Endothelial cell of umbilical vein (primary cell): Measurements from ENCODE around the gene MEIOB. TPM values are rescaled to one million over a fixed set of nuclear protein-coding genes. Genes with fewer than 3 reads are reported as not detected.

ENCODE experiments used
- BruUV-seq: library from RNA; stranded (reverse); fragments of 400-500 nt; replicated peaks from 2 replicates; lab custom pipeline; 2021; lab: Mats Ljungman, UMichigan
- CTCF ChIA-PET: fragments of 300-600, 350-600 bp; sonication (Branson Sonifier 250); formaldehyde crosslinking; loops from one replicate; lab custom pipeline; 2021; ENCODE audit warnings: antibody characterized with exemption, inconsistent platforms; lab: Charles Lee
- POLR2A ChIA-PET: fragments of 300-600, 350-600 bp; sonication (Branson Sonifier 250); formaldehyde crosslinking; loops from one replicate; lab custom pipeline; 2021; ENCODE audit warnings: antibody characterized with exemption, inconsistent platforms; lab: Charles Lee
- DNase-seq: peaks from one replicate; pipeline ENCODE4 v3.0.0-alpha.2; 2011; ENCODE audit warnings: low read depth, low spot score
- FAIRE-seq: peaks from 2 replicates; lab custom pipeline; 2011; peaks lifted over from hg19 to GRCh38; lab: Jason Lieb, UNC
- H2AFZ ChIP-seq: 2 replicates; pipeline ENCODE4 v1.6.0; 2012; ENCODE audit warnings: low read depth, low read length, control low read depth, inconsistent platforms
- H3K27ac ChIP-seq: 2 replicates; pipeline ENCODE4 v1.5.1; 2011; ENCODE audit warnings: low read depth, mild to moderate bottlenecking, control low read depth, low read length, moderate library complexity; ENCODE audit not compliant: insufficient read depth
- H3K27me3 ChIP-seq, 2 experiments: 2 replicates each; pipeline versions ENCODE4 v1.6.0 to v1.6.1; 2011; ENCODE audit warnings: low read length in 2 of 2, mixed read lengths in 1 of 2; ENCODE audit not compliant: control insufficient read depth in 2 of 2, insufficient read depth in 2 of 2
- H3K36me3 ChIP-seq, 2 experiments: 2 replicates in 1 of 2; 3 replicates in 1 of 2; pipeline ENCODE4 v1.5.1; 2011; ENCODE audit warnings: low read length in 2 of 2, mild to moderate bottlenecking in 1 of 2, moderate library complexity in 1 of 2; ENCODE audit not compliant: control insufficient read depth in 2 of 2, insufficient read depth in 2 of 2; ENCODE audit errors: extremely low read depth in 1 of 2
- H3K4me1 ChIP-seq: 3 replicates; pipeline ENCODE4 v1.5.1; 2011; ENCODE audit warnings: mild to moderate bottlenecking, low read length; ENCODE audit not compliant: control insufficient read depth, insufficient read depth; ENCODE audit errors: extremely low read depth
- H3K4me2 ChIP-seq: 2 replicates; pipeline ENCODE4 v1.6.1; 2011; ENCODE audit warnings: low read length, control low read depth, mixed read lengths; ENCODE audit not compliant: insufficient read depth
- H3K4me3 ChIP-seq, 3 experiments: fragments of 200-600 bp in 1 of 3; sonication (generic), shearing (Covaris generic) in 1 of 3; replicated peaks in 1 of 3; 2 replicates each; pipeline ENCODE4 v1.5.1; 2011 to 2016; ENCODE audit warnings: control low read depth in 3 of 3, low read length in 3 of 3, mild to moderate bottlenecking in 2 of 3, inconsistent platforms in 1 of 3, low read depth in 1 of 3, moderate library complexity in 1 of 3; ENCODE audit not compliant: insufficient read depth in 1 of 3
- H3K79me2 ChIP-seq: 2 replicates; pipeline ENCODE4 v1.6.0; 2012; ENCODE audit warnings: low read length, inconsistent platforms; ENCODE audit not compliant: control insufficient read depth, insufficient read depth
- H3K9ac ChIP-seq: replicated peaks from 2 replicates; pipeline ENCODE3; 2011; ENCODE audit warnings: low read length, control low read depth; ENCODE audit not compliant: insufficient read depth; ENCODE audit errors: extremely low read depth
- H3K9me1 ChIP-seq: replicated peaks from 3 replicates; pipeline ENCODE4 v1.6.0; 2011; ENCODE audit warnings: mild to moderate bottlenecking, low read length; ENCODE audit not compliant: control insufficient read depth, insufficient read depth; ENCODE audit errors: extremely low read depth
- H3K9me3 ChIP-seq: replicated peaks from 2 replicates; pipeline ENCODE4 v1.5.1; 2012; ENCODE audit warnings: low read length, inconsistent platforms; ENCODE audit not compliant: control insufficient read depth, insufficient read depth
- H4K20me1 ChIP-seq: replicated peaks from 2 replicates; pipeline ENCODE3; 2011; ENCODE audit warnings: mild to moderate bottlenecking, low read length; ENCODE audit not compliant: control insufficient read depth, insufficient read depth; ENCODE audit errors: extremely low read depth
- CTCF ChIP-seq, 2 donors: IDR thresholded peaks; 1 replicate in 1 of 2; 2 replicates in 1 of 2; pipeline ENCODE4 v1.5.1; 2011; ENCODE audit warnings: low read length in 2 of 2, mild to moderate bottlenecking in 2 of 2, moderate library complexity in 2 of 2, control low read depth in 1 of 2, inconsistent platforms in 1 of 2, low read depth in 1 of 2; ENCODE audit not compliant: insufficient read depth in 1 of 2; ENCODE audit errors: extremely low read depth in 1 of 2
- EZH2 ChIP-seq: IDR thresholded peaks from 2 replicates; pipeline ENCODE4 v1.6.1; 2012; ENCODE audit warnings: borderline replicate concordance, low read depth, mild to moderate bottlenecking, moderate library complexity, low read length, inconsistent platforms; ENCODE audit not compliant: severe bottlenecking
- FOS ChIP-seq: IDR thresholded peaks from 2 replicates; pipeline ENCODE4 v1.6.1; 2011; ENCODE audit warnings: mild to moderate bottlenecking, low read length, moderate library complexity, borderline replicate concordance; ENCODE audit not compliant: insufficient read depth
- GATA2 ChIP-seq: IDR thresholded peaks from 2 replicates; pipeline ENCODE4 v1.7.0; 2011; ENCODE audit warnings: low read depth, mild to moderate bottlenecking, moderate library complexity, mixed read lengths, low read length; ENCODE audit not compliant: insufficient read length, insufficient read depth
- JUN ChIP-seq: IDR thresholded peaks from 2 replicates; pipeline ENCODE4 v1.6.1; 2011; ENCODE audit warnings: borderline replicate concordance, low read depth; ENCODE audit not compliant: insufficient read length, insufficient read depth
- MYC ChIP-seq: IDR thresholded peaks from one replicate; pipeline ENCODE4 v1.6.1; 2011; ENCODE audit warnings: mild to moderate bottlenecking, low read depth, low read length
- POLR2A ChIP-seq: IDR thresholded peaks from 2 replicates; pipeline ENCODE4 v1.6.1; 2012; ENCODE audit warnings: low read depth, mild to moderate bottlenecking, control low read depth, low read length
- POLR2AphosphoS5 ChIP-seq: IDR thresholded peaks from 2 replicates; pipeline ENCODE4 v1.6.1; 2012; ENCODE audit warnings: low read depth, mild to moderate bottlenecking, control low read depth, low read length, moderate library complexity; ENCODE audit not compliant: insufficient read depth
- dilution Hi-C: fragments of 300-500 bp; cut with MboI; formaldehyde crosslinking; loops from one replicate; pipeline ENCODE4 v1.15.0; 2019; ENCODE audit warnings: low sequenced_read_pairs; ENCODE audit not compliant: extremely low pct_ligation_motif_present
- intact Hi-C: fragments of 100-400 bp; cut with micrococcal nuclease; formaldehyde crosslinking; loops from one replicate; pipeline ENCODE4 v1.10.0; 2022
- polyA plus RNA-seq, 4 experiments: library from polyadenylated mRNA; depleted of rRNA in 3 of 4; stranded (reverse) in 3 of 4; unstranded in 1 of 4; fragments of >200 nt; gene quantifications; 2 replicates each; pipeline versions ENCODE4 v1.2.1 to v1.2.3, GENCODE V29; 2011 to 2012; ENCODE audit warnings: missing spikeins in 1 of 4
- total RNA-seq: library from RNA; stranded (reverse); gene quantifications from 2 replicates; pipeline ENCODE4 v1.2.3, GENCODE V29; 2021
- TF ChIP-seq, protein P1 (sequence below): IDR thresholded peaks from 2 replicates; pipeline ENCODE4 v1.6.1; 2011; ENCODE audit not compliant: insufficient read depth, insufficient read length

The MEIOB gene
- total and polyA plus RNA-seq, 2 donors (not counting 3 experiments of a cell fraction or from before 2014, with no cell fraction given), result 0.04 TPM; not detected in 1

- TF ChIP-seq EZH2 (no peak), MYC (no peak), JUN (no peak), FOS (no peak), POLR2A (no peak), CTCF (IDR thresholded peaks at IDR 0.05; ENCODE audit: extremely low read depth in 1 of 2, insufficient read depth in 1 of 2, low read depth in 1 of 2, low read length in 2 of 2) (no peak), GATA2 (no peak), POLR2AphosphoS5 (no peak)
- TF ChIP-seq, protein P1, sequence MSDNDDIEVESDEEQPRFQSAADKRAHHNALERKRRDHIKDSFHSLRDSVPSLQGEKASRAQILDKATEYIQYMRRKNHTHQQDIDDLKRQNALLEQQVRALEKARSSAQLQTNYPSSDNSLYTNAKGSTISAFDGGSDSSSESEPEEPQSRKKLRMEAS, result no peak
- intact Hi-C loops (no loop called here), dilution Hi-C loops (no loop called here)
- no peak overlapping the region for H3K4me3 ChIP-seq
- no peaks in the 10 kb centered on the region for H4K20me1 ChIP-seq
- ChIA-PET POLR2A (no interaction called here), CTCF (no interaction called here)
- no peak for DNase-seq
- BruUV-seq, result no TSS peak
- no peaks in the 10 kb centered on the region for H3K9me3 ChIP-seq
- peaks cover 0 to 36% of the 10 kb centered on the region in 2 experiments for H3K36me3 ChIP-seq
- H3K9ac ChIP-seq, result no peak overlapping the region
- FAIRE-seq, result no peak
- no peak overlapping the region for H2AFZ ChIP-seq
- H3K4me2 ChIP-seq, result no peak overlapping the region
- no peaks in the 10 kb centered on the region for H3K9me1 ChIP-seq
- H3K27me3 ChIP-seq, result no peaks in the 10 kb centered on the region
- no peaks in the 10 kb centered on the region for H3K4me1 ChIP-seq
- H3K27ac ChIP-seq, result no peak overlapping the region
- no peaks in the 10 kb centered on the region for H3K79me2 ChIP-seq
Measured at GRCh38 chr16:1819611-1820010, 52.4 kb downstream of the MEIOB start.
